Trophoblast cell (in vitro differentiated cells and primary cell): ENCODE results near the gene FOXA3.
"Not testable (repeated sequence)": the region's sequence is repeated elsewhere in the genome, so short reads cannot be mapped to it uniquely, and the experiment has no call there.

Experiments used
- DNase-seq, 2 donors: peaks; one replicate each; pipeline ENCODE4 v3.0.0-alpha.2; 2016
- H2AFZ ChIP-seq: 2 replicates; pipeline ENCODE4 v1.6.1; 2013; ENCODE audit warnings: low read length, moderate library complexity, mild to moderate bottlenecking; ENCODE audit not compliant: insufficient read depth, poor library complexity
- H2AK5ac ChIP-seq: 2 replicates; pipeline ENCODE4 v1.6.1; 2013; ENCODE audit warnings: mild to moderate bottlenecking, low read length
- H2BK120ac ChIP-seq: 2 replicates; pipeline ENCODE4 v1.6.1; 2013; ENCODE audit warnings: low read length, mild to moderate bottlenecking, moderate library complexity; ENCODE audit not compliant: insufficient read depth, poor library complexity
- H2BK12ac ChIP-seq: 2 replicates; pipeline ENCODE4 v1.6.1; 2013; ENCODE audit warnings: mild to moderate bottlenecking, low read length, moderate library complexity
- H2BK5ac ChIP-seq: 2 replicates; pipeline ENCODE4 v1.6.1; 2013; ENCODE audit warnings: low read length, low read depth, moderate library complexity, mild to moderate bottlenecking; ENCODE audit not compliant: poor library complexity
- H3K14ac ChIP-seq: 2 replicates; pipeline ENCODE4 v1.6.1; 2013; ENCODE audit warnings: mild to moderate bottlenecking, low read length
- H3K18ac ChIP-seq: 2 replicates; pipeline ENCODE4 v1.6.1; 2013; ENCODE audit warnings: mild to moderate bottlenecking, low read length
- H3K23ac ChIP-seq: 2 replicates; pipeline ENCODE4 v1.6.1; 2013; ENCODE audit warnings: low read length
- H3K27ac ChIP-seq: 2 replicates; pipeline ENCODE4 v1.5.1; 2013; ENCODE audit warnings: low read depth, mild to moderate bottlenecking, inconsistent platforms, low read length, moderate library complexity
- H3K27me3 ChIP-seq: 2 replicates; pipeline ENCODE4 v1.6.1; 2013; ENCODE audit warnings: inconsistent platforms, mild to moderate bottlenecking, low read length, moderate library complexity; ENCODE audit not compliant: insufficient read depth
- H3K36me3 ChIP-seq, 2 experiments: 1 replicate in 1 of 2; 2 replicates in 1 of 2; pipeline ENCODE4 v1.6.1; 2013; ENCODE audit warnings: low read length in 2 of 2, mild to moderate bottlenecking in 2 of 2, moderate library complexity in 1 of 2; ENCODE audit not compliant: insufficient read depth in 2 of 2, control insufficient read depth in 1 of 2
- H3K4ac ChIP-seq: 2 replicates; pipeline ENCODE4 v1.6.1; 2013; ENCODE audit warnings: low read depth, mild to moderate bottlenecking, low read length, moderate library complexity
- H3K4me1 ChIP-seq, 2 experiments: 1 replicate in 1 of 2; 2 replicates in 1 of 2; pipeline ENCODE4 v1.6.1; 2013; ENCODE audit warnings: low read length in 2 of 2, mild to moderate bottlenecking in 2 of 2, moderate library complexity in 1 of 2; ENCODE audit not compliant: insufficient read depth in 2 of 2, control insufficient read depth in 1 of 2
- H3K4me2 ChIP-seq: 2 replicates; pipeline ENCODE4 v1.6.1; 2013; ENCODE audit warnings: inconsistent platforms, mild to moderate bottlenecking, low read length, moderate library complexity
- H3K4me3 ChIP-seq: 2 replicates; pipeline ENCODE4 v1.5.1; 2013; ENCODE audit warnings: mild to moderate bottlenecking, low read depth, low read length, inconsistent platforms
- H3K79me1 ChIP-seq: one replicate; pipeline ENCODE4 v1.6.1; 2013; ENCODE audit warnings: low read length
- H3K79me2 ChIP-seq: 2 replicates; pipeline ENCODE4 v1.6.1; 2013; ENCODE audit warnings: low read length, mild to moderate bottlenecking; ENCODE audit not compliant: control insufficient read depth, insufficient read depth, poor library complexity
- H3K9ac ChIP-seq: 2 replicates; pipeline ENCODE4 v1.6.1; 2013; ENCODE audit warnings: mild to moderate bottlenecking, low read length
- H3K9me3 ChIP-seq: 2 replicates; pipeline ENCODE4 v1.6.1; 2013; ENCODE audit warnings: low read depth, mild to moderate bottlenecking, control low read depth, inconsistent platforms, low read length; ENCODE audit not compliant: insufficient read depth
- H4K12ac ChIP-seq: 2 replicates; pipeline ENCODE4 v1.6.1; 2013; ENCODE audit warnings: low read depth, mild to moderate bottlenecking, low read length, moderate library complexity
- H4K8ac ChIP-seq: 2 replicates; pipeline ENCODE4 v1.6.1; 2013; ENCODE audit warnings: low read depth, mild to moderate bottlenecking, low read length, moderate library complexity
- H4K91ac ChIP-seq: one replicate; pipeline ENCODE4 v1.6.1; 2013; ENCODE audit warnings: low read depth, mild to moderate bottlenecking, low read length, moderate library complexity
- WGBS: extraction: QIAGEN DNeasy Blood & Tissue Kit; methylation state at CpG from one replicate; pipeline ENCODE4 v1.1.7; 2013; ENCODE audit warnings: missing lambda C conversion rate; ENCODE audit not compliant: insufficient read length, insufficient coverage; ENCODE audit errors: extremely low coverage; 5-methylcytosine and 5-hydroxymethylcytosine counted together

FOXA3 gene

DNA sequence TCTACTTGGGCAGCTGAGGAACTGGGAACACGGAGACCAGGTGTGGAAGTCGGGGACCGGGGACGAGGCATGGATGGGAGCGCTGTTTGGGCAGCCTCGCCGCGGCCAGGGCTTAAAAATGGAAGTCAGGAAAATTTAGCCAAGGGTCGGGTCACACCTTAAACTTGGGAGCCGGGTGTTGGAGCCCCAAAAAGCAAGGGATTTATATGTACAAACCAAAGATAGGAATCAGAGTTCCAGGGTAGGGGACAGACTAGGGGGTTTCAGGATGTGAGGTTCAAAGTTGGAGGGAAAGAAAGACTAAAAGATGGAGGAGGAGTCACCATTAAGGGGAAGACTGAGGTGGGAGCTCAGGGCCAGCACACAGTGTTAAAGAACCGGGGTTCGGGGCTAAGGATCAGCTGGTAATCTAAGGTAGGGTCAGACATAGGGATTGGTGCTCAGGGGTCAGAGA lies 530 bp downstream of the FOXA3 start:
- Histone ChIP-seq H2BK12ac (no peak overlapping the region), H4K91ac (peak overlapping the region; percentile 12), H3K27ac (no peak overlapping the region), H4K12ac (peak overlapping the region; percentile 47), H3K79me2 (peaks cover 6% of the 10 kb centered on the region), H3K36me3 (peaks cover under 1% of the 10 kb centered on the region in 2 experiments), H2AK5ac (peak overlapping the region; percentile 51), H3K4me3 (peak overlapping the region; percentile 55), H3K9ac (no peak overlapping the region), H4K8ac (peak overlapping the region; percentile 68), H3K23ac (no peak overlapping the region), H3K14ac (peak overlapping the region; percentile 40), H3K4ac (peak overlapping the region; percentile 30), H3K4me1 (peaks cover 1 to 4% of the 10 kb centered on the region in 2 experiments), H3K18ac (no peak overlapping the region), H3K9me3 (no peaks in the 10 kb centered on the region), H3K79me1 (peaks cover 12% of the 10 kb centered on the region), H2BK5ac (no peak overlapping the region), H3K27me3 (peaks cover 6% of the 10 kb centered on the region), H3K4me2 (peak overlapping the region; percentile 73), H2BK120ac (peak overlapping the region; percentile 68), H2AFZ (peak overlapping the region; percentile 20)
- DNase-seq: no peak
- no CpG with 5 or more reads among the region's 12 CpGs for WGBS

DNA sequence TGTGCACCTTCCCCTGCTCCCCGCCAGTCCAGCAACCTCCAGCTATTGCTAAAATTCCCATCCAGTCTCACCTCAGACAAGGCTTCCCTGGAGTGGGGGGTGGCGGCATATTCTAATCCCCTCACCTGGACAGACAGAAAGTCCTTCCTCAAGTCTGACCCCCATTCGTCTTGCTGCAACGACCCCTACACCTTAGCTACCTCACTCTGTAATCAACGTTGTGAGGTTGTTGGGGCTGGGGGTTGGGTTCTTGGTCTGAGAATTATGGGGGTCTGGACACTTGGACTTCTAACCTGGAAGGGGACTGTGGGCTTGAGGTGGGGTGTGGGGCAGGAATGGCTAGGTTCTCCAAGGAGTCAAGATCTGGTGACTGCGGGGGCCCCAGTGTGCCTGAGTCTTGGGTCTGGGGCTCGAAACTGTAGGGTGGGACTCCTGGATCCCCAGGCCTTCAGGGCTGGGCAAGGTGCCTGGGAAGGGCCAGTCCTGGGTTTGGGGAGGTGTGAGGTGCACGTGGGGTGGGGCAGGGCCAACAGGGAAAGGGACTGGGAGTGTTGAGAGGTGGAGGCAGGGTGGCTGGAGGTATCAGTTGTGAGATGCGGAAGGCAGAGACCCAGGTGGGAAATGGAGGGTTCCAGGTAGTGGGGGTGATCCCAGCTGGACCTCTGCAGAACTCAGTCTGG lies 1.3 kb downstream of the FOXA3 start:
- H3K4ac ChIP-seq: no peak overlapping the region
- no peak overlapping the region for H3K27ac ChIP-seq
- H3K23ac ChIP-seq: no peak overlapping the region
- H2BK120ac ChIP-seq: no peak overlapping the region
- H3K9ac ChIP-seq: no peak overlapping the region
- H2AK5ac ChIP-seq: no peak overlapping the region
- no peak overlapping the region for H2BK12ac ChIP-seq
- no peak overlapping the region for H4K12ac ChIP-seq
- H3K18ac ChIP-seq: no peak overlapping the region
- DNase-seq: no peak
- no peak overlapping the region for H3K4me2 ChIP-seq
- H3K14ac ChIP-seq: no peak overlapping the region
- H3K27me3 ChIP-seq: peaks cover 6% of the 10 kb centered on the region
- peaks cover 12% of the 10 kb centered on the region for H3K79me1 ChIP-seq
- no peak overlapping the region for H2BK5ac ChIP-seq
- H3K36me3 ChIP-seq: no peaks in the 10 kb centered on the region
- WGBS: no CpG with 5 or more reads among the region's 9 CpGs
- no peak overlapping the region for H4K8ac ChIP-seq
- peaks cover 1 to 4% of the 10 kb centered on the region in 2 experiments for H3K4me1 ChIP-seq
- H2AFZ ChIP-seq: no peak overlapping the region
- H3K79me2 ChIP-seq: peaks cover 6% of the 10 kb centered on the region
- no peak overlapping the region for H3K4me3 ChIP-seq
- H4K91ac ChIP-seq: no peak overlapping the region
- H3K9me3 ChIP-seq: no peaks in the 10 kb centered on the region

DNA sequence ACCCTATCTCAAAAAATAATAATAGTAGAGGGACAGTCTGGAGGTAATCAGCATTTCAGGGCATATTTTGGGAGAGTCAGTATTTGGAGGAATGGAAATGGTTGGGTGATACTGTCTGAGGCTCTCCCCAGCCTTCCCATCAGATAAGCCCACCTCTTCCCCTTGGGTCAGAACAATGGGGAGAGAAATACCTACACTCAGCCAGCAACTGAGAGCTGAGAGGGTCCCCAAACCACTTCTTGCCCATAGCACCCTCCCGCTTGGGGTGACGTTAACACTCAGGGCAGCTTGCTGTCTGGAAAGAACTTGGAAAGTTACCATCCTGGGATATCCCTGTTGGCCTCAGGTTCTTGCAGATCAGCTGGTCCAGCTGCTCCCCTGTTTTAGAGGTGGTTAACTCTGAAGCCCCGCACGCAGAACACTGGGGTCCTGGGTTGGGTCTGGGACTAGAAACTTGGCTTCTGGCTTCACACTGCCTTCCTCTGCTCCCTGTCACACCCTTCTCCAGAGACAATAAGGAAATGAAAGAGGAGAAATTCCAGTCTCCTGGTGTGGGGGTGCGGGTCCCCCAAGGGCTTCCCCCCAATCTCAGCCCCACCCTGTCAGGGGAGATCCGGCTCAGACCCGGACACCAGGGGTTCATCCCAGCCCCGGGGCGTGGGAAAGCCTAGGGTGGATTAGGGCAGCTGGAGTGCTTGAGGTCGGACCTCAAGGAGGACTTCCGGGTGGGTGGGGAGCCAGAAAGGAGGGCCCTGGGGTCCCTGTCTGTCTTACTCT lies 2.5 kb downstream of the FOXA3 start:
- Histone ChIP-seq H3K9me3 (no peaks in the 10 kb centered on the region), H3K36me3 (no peaks in the 10 kb centered on the region), H3K4ac (no peak overlapping the region), H2BK5ac (peak overlapping the region; percentile 9), H2AFZ (no peak overlapping the region), H2BK12ac (no peak overlapping the region), H3K27me3 (peaks cover 6% of the 10 kb centered on the region), H3K4me3 (no peak overlapping the region), H3K79me2 (peaks cover 6% of the 10 kb centered on the region), H2AK5ac (no peak overlapping the region), H3K79me1 (peaks cover 12% of the 10 kb centered on the region), H3K14ac (no peak overlapping the region), H3K23ac (no peak overlapping the region), H3K27ac (no peak overlapping the region), H3K18ac (no peak overlapping the region), H4K91ac (peak overlapping the region; percentile 21), H3K9ac (no peak overlapping the region), H2BK120ac (no peak overlapping the region), H4K8ac (no peak overlapping the region), H3K4me2 (no peak overlapping the region), H3K4me1 (peaks cover 1 to 4% of the 10 kb centered on the region in 2 experiments), H4K12ac (no peak overlapping the region)
- DNase-seq: no peak
- WGBS: no CpG with 5 or more reads among the region's 11 CpGs

DNA sequence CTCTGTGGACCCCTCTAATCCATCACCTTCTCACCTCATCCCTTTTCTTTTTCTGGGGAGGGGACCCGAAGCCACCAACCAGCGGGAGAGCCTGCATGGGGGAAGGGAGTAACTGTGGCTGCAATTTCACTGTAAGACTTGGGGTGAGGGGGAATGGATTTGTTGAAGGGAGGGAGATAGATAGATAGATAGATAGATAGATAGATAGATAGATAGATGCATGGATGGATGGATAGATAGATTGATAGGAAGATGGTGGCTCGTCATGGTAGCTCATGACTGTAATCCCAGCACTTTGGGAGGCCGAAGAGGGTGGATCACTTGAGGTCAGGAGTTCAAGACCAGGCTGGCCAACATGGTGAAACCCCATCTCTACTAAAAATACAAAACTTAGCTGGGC lies 3.1 kb downstream of the FOXA3 start:
- H3K4me1 ChIP-seq, H2BK12ac ChIP-seq, H3K79me1 ChIP-seq, H3K36me3 ChIP-seq, H3K9me3 ChIP-seq, H3K14ac ChIP-seq, H3K4me3 ChIP-seq, H4K91ac ChIP-seq, H4K12ac ChIP-seq, H4K8ac ChIP-seq, H3K23ac ChIP-seq, H3K4me2 ChIP-seq, H3K27me3 ChIP-seq, H3K27ac ChIP-seq, H3K9ac ChIP-seq, H3K18ac ChIP-seq, H3K4ac ChIP-seq, H2AK5ac ChIP-seq, H2BK120ac ChIP-seq, H2BK5ac ChIP-seq, H2AFZ ChIP-seq, DNase-seq, H3K79me2 ChIP-seq: not testable (repeated sequence)
- WGBS: no CpG with 5 or more reads among the region's 4 CpGs
